ENCODE data around the gene SLC26A5. TPM values are rescaled to one million over a fixed set of nuclear protein-coding genes. Genes with fewer than 3 reads are reported as not detected.

The SLC26A5 gene
- total and polyA plus RNA-seq, 2 experiments from 2014 or later = 0.30 TPM; not detected in 1

DNA sequence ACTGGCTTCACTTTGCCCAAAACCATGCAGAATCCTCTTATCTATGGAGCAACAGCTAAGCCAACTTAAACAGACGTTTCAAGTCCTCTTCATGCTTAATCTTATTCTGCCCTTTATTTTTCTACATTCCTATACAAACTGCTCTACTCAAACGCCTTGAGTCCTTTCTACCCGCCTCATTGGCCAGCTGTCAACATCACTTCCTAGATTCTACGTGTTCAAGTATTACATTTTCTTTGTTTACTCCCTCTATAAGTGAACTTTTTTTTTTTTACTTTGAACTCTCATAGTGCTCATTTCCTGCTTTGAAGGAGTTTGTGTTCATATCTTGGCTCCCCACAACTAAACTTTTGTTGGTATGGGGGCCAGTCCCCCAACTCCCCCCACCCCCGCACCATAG lies 28.9 kb upstream of the SLC26A5 start:
- Histone ChIP-seq H3K9me3 (ENCODE audit: low read depth) (no peaks in the 10 kb centered on the region), H3K4me2 (no peak overlapping the region), H3K27me3 (no peaks in the 10 kb centered on the region), H2AFZ (no peak overlapping the region), H4K20me1 (ENCODE audit: insufficient read depth, poor library complexity, severe bottlenecking) (no peaks in the 10 kb centered on the region), H3K36me3 (replicated peaks; ENCODE audit: insufficient read depth, low read depth) (no peaks in the 10 kb centered on the region), H3K4me3 (no peak overlapping the region), H3K9me2 (replicated peaks; ENCODE audit: insufficient read depth) (no peaks in the 10 kb centered on the region), H3K4me1 (ENCODE audit: insufficient read depth) (no peaks in the 10 kb centered on the region), H3K79me2 (no peaks in the 10 kb centered on the region), H3K27ac (no peak overlapping the region)
- WGBS (ENCODE audit: low lambda C conversion rate, missing lambda C conversion rate) = 49% methylated on average over 5 of the region's 5 CpGs
- DNase-seq (ENCODE audit: low spot score) = no peak
- TF ChIP-seq EZH2phosphoT487 (IDR thresholded peaks at IDR 0.05; ENCODE audit: low read depth, severe bottlenecking, unreplicated experiment) (no peak), EZH2 (IDR thresholded peaks at IDR 0.05; ENCODE audit: borderline replicate concordance) (no peak)
- TF ChIP-seq, protein P1, sequence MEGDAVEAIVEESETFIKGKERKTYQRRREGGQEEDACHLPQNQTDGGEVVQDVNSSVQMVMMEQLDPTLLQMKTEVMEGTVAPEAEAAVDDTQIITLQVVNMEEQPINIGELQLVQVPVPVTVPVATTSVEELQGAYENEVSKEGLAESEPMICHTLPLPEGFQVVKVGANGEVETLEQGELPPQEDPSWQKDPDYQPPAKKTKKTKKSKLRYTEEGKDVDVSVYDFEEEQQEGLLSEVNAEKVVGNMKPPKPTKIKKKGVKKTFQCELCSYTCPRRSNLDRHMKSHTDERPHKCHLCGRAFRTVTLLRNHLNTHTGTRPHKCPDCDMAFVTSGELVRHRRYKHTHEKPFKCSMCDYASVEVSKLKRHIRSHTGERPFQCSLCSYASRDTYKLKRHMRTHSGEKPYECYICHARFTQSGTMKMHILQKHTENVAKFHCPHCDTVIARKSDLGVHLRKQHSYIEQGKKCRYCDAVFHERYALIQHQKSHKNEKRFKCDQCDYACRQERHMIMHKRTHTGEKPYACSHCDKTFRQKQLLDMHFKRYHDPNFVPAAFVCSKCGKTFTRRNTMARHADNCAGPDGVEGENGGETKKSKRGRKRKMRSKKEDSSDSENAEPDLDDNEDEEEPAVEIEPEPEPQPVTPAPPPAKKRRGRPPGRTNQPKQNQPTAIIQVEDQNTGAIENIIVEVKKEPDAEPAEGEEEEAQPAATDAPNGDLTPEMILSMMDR (IDR thresholded peaks at IDR 0.05; ENCODE audit: poor library complexity) = no peak

DNA sequence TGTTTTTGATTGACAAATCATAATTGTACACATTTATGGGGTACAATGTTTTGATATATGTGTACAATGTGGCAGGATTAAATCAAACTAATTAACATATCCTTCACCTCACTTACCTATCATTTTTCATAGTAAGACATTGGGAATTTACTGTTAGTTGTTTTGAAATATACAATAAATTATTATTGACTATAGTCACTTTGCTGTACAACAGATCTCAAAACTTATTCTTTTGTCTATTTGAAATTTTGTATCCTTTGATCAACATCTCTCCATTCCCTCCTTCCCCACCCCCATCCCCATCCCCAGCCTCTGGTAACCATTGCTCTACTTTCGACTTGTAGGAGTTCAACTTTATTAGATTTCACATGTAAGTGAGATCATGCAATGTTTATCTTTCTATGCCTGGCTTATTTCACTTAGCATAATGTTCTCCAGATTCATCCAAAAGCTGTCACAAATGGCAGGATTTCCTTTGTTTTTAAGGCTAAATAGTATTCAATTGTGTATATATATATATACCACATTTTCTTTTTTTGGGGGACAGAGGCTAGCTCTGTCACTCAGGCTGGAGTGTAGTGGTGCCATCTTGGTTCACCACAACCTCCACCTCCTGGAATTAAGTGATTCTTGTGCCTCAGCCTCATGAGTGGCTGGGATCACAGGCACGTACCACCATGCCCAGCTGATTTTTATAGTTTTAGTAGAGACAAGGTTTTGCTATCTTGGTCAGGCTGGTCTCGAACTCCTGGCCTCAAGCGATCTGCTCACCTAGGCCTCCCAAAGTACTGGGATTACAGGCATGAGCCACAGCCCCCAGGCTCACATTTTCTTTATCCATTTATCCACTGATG lies 23.3 kb upstream of the SLC26A5 start:
- Histone ChIP-seq H3K9me3 (ENCODE audit: low read depth) (no peaks in the 10 kb centered on the region), H3K79me2 (no peaks in the 10 kb centered on the region), H3K36me3 (replicated peaks; ENCODE audit: insufficient read depth, low read depth) (no peaks in the 10 kb centered on the region), H4K20me1 (ENCODE audit: insufficient read depth, poor library complexity, severe bottlenecking) (no peaks in the 10 kb centered on the region), H3K9me2 (replicated peaks; ENCODE audit: insufficient read depth) (no peaks in the 10 kb centered on the region), H3K4me3 (no peak overlapping the region), H3K27ac (no peak overlapping the region), H2AFZ (no peak overlapping the region), H3K4me2 (no peak overlapping the region), H3K4me1 (ENCODE audit: insufficient read depth) (no peaks in the 10 kb centered on the region), H3K27me3 (no peaks in the 10 kb centered on the region)
- DNase-seq (ENCODE audit: low spot score) = no peak
- no peak for TF ChIP-seq EZH2 (IDR thresholded peaks at IDR 0.05; ENCODE audit: borderline replicate concordance)
- TF ChIP-seq, protein P1 (IDR thresholded peaks at IDR 0.05; ENCODE audit: poor library complexity) = no peak
- TF ChIP-seq EZH2phosphoT487 (IDR thresholded peaks at IDR 0.05; ENCODE audit: low read depth, severe bottlenecking, unreplicated experiment) = no peak
- WGBS (ENCODE audit: low lambda C conversion rate, missing lambda C conversion rate) = 84% methylated on average over 4 of the region's 4 CpGs

DNA sequence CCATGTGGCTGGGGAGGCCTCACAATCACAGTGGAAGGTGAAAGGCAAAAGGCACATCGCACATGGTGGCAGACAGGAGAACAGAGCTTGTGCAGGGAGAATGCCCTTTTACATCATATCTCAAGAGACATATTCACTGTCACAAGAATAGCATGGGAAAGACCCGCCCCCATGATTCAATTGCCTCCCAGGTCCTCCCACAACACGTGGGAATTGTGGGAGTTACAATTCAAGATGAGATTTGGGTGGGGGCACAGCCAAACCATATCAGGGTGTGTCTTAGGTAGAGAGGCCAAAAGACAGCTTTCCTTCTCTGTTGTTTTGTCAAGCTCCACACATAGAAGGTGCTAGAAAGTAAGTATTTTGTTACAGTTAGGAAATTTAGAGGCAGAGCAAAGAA lies 20.8 kb upstream of the SLC26A5 start:
- Histone ChIP-seq H3K4me1 (ENCODE audit: insufficient read depth) (no peaks in the 10 kb centered on the region), H3K36me3 (replicated peaks; ENCODE audit: insufficient read depth, low read depth) (no peaks in the 10 kb centered on the region), H3K27ac (no peak overlapping the region), H3K79me2 (no peaks in the 10 kb centered on the region), H3K9me3 (ENCODE audit: low read depth) (no peaks in the 10 kb centered on the region), H3K4me3 (no peak overlapping the region), H3K27me3 (no peaks in the 10 kb centered on the region), H3K4me2 (no peak overlapping the region), H4K20me1 (ENCODE audit: insufficient read depth, poor library complexity, severe bottlenecking) (no peaks in the 10 kb centered on the region), H2AFZ (no peak overlapping the region), H3K9me2 (replicated peaks; ENCODE audit: insufficient read depth) (no peaks in the 10 kb centered on the region)
- DNase-seq (ENCODE audit: low spot score) = no peak
- TF ChIP-seq, protein P1 (IDR thresholded peaks at IDR 0.05; ENCODE audit: poor library complexity) = no peak
- TF ChIP-seq EZH2 (IDR thresholded peaks at IDR 0.05; ENCODE audit: borderline replicate concordance) (no peak), EZH2phosphoT487 (IDR thresholded peaks at IDR 0.05; ENCODE audit: low read depth, severe bottlenecking, unreplicated experiment) (no peak)
- 65% methylated on average over 3 of the region's 3 CpGs for WGBS (ENCODE audit: low lambda C conversion rate, missing lambda C conversion rate)
